ENCODE measurements around the gene AGBL5. TPM values are rescaled to one million over a fixed set of nuclear protein-coding genes. Genes with fewer than 3 reads are reported as not detected.
A peak's percentile ranks its signal among the peaks of the same experiment; 100 is the strongest.

AGBL5 gene
- total and polyA plus RNA-seq, 9 of the 15 experiments (the other 6 are each of a cell fraction or from before 2014, with no cell fraction given): 3.3 to 52.7 (median 26.2) TPM

- TF ChIP-seq HES1 (IDR thresholded peaks at IDR 0.05; ENCODE audit: low read depth) (no peak), NFIC (IDR thresholded peaks at IDR 0.05) (peak; percentile 45), IRF2 (CRISPR knock-in tag; IDR thresholded peaks at IDR 0.05) (no peak), ZNF143 (CRISPR knock-in tag; IDR thresholded peaks at IDR 0.05) (0 out of 2 replicates have a peak, but pooled peaks have one; percentile 43), GABPB2 (CRISPR knock-in tag; conservative IDR thresholded peaks at IDR 0.05) (no peak), HDAC8 (tag; IDR thresholded peaks at IDR 0.05) (0 out of 2 replicates have a peak, but pooled peaks have one; percentile 50), VEZF1 (CRISPR knock-in tag; IDR thresholded peaks at IDR 0.05) (peak; percentile 72), KDM4B (IDR thresholded peaks at IDR 0.05; ENCODE audit: borderline replicate concordance in 2 of 2, low read depth in 1 of 2) (peak in 1 of 2 experiments; percentile 32; a peak in 1 of 4 replicates), KLF1 (tag; IDR thresholded peaks at IDR 0.05) (no peak), CGGBP1 (CRISPR knock-in tag; IDR thresholded peaks at IDR 0.05) (0 out of 2 replicates have a peak, but pooled peaks have one; percentile 2), MLLT1 (IDR thresholded peaks at IDR 0.05) (no peak), PREB (CRISPR knock-in tag; IDR thresholded peaks at IDR 0.05) (0 out of 2 replicates have a peak, but pooled peaks have one; percentile 47), ZNF778 (CRISPR knock-in tag; IDR thresholded peaks at IDR 0.05) (no peak), RBM22 (IDR thresholded peaks at IDR 0.05; ENCODE audit: low read depth, low read length, poor library complexity, severe bottlenecking) (peak; percentile 33), HCFC1 (IDR thresholded peaks at IDR 0.05; ENCODE audit: low read depth, low read length) (peak; percentile 65), SMARCA5 (IDR thresholded peaks at IDR 0.05) (no peak), CTCF (IDR thresholded peaks at IDR 0.05 in 2 of 3, conservative IDR thresholded peaks at IDR 0.05 in 1 of 3; ENCODE audit: insufficient read depth in 2 of 3, low read depth in 1 of 3, low read length in 3 of 3) (peak; percentile 62 to 89 (median 88)), KDM5B (IDR thresholded peaks at IDR 0.05; ENCODE audit: insufficient replicate concordance, low read depth, low read length) (no peak), POLR2G (IDR thresholded peaks at IDR 0.05; ENCODE audit: low read depth, low read length) (peak; percentile 80), GABPB1 (CRISPR knock-in tag; IDR thresholded peaks at IDR 0.05) (peak; percentile 46; the same call in 1 of the 2 replicates), NFATC3 (IDR thresholded peaks at IDR 0.05) (no peak), BHLHE40 (IDR thresholded peaks at IDR 0.05; ENCODE audit: low read length) (peak; percentile 97)
Measured at GRCh38 chr2:27086090-27086723, 34.7 kb downstream of the AGBL5 start (continued).
